OCI-LY1 (cell line): Measurements from ENCODE around the gene SHC4.

Experiments
- H2AFZ ChIP-seq: fragments of 200-600 bp; sonication (generic), shearing (Covaris generic); 2 replicates; pipeline ENCODE4 v1.6.0; 2014; ENCODE audit warnings: antibody characterized with exemption, mild to moderate bottlenecking, low read length
- H3F3A ChIP-seq: fragments of 200-600 bp; sonication (generic), shearing (Covaris generic); 2 replicates; pipeline ENCODE4 v1.6.0; 2014; ENCODE audit warnings: mild to moderate bottlenecking, antibody characterized with exemption, low read length, moderate library complexity; ENCODE audit not compliant: insufficient read depth
- H3K27ac ChIP-seq: fragments of 200-600 bp; sonication (generic); 2 replicates; pipeline ENCODE4 v1.5.1; 2014; ENCODE audit warnings: low read length, mixed run types, mild to moderate bottlenecking, low read depth; ENCODE audit not compliant: poor library complexity, severe bottlenecking
- H3K27me3 ChIP-seq: fragments of 200-600 bp; sonication (generic); 2 replicates; pipeline ENCODE4 v1.6.0; 2014; ENCODE audit warnings: antibody characterized with exemption, mild to moderate bottlenecking, low read length, moderate library complexity; ENCODE audit not compliant: insufficient read depth
- H3K36me3 ChIP-seq: fragments of 200-600 bp; sonication (generic); 2 replicates; pipeline ENCODE4 v1.6.1; 2014; ENCODE audit warnings: mild to moderate bottlenecking, antibody characterized with exemption, low read length, moderate library complexity, mixed read lengths; ENCODE audit not compliant: insufficient read depth
- H3K4me1 ChIP-seq: fragments of 200-600 bp; sonication (generic); 2 replicates; pipeline ENCODE4 v1.5.1; 2014; ENCODE audit warnings: mild to moderate bottlenecking, low read length, moderate library complexity; ENCODE audit not compliant: insufficient read depth, severe bottlenecking
- H3K4me2 ChIP-seq: fragments of 200-600 bp; sonication (generic), shearing (Covaris generic); 2 replicates; pipeline ENCODE4 v1.6.1; 2014; ENCODE audit warnings: low read length
- H3K4me3 ChIP-seq: fragments of 200-600 bp; sonication (generic); 2 replicates; pipeline ENCODE4 v1.5.1; 2014; ENCODE audit warnings: low read length, low read depth, mild to moderate bottlenecking, mixed read lengths; ENCODE audit not compliant: poor library complexity, severe bottlenecking
- H3K79me2 ChIP-seq: fragments of 200-600 bp; shearing (Covaris generic); 2 replicates; pipeline ENCODE4 v1.6.1; 2016; ENCODE audit warnings: mixed run types, low read length, mixed read lengths; ENCODE audit not compliant: insufficient read depth
- H3K9ac ChIP-seq: fragments of 200-600 bp; sonication (generic), shearing (Covaris generic); 2 replicates; pipeline ENCODE4 v1.6.1; 2014; ENCODE audit warnings: mild to moderate bottlenecking, low read length, mixed read lengths
- H3K9me2 ChIP-seq: fragments of 200-600 bp; sonication (generic), shearing (Covaris generic); 2 replicates; pipeline ENCODE4 v1.6.1; 2014; ENCODE audit warnings: low read depth, mild to moderate bottlenecking, low read length, mixed read lengths
- H3K9me3 ChIP-seq: fragments of 200-600 bp; shearing (Covaris generic); 2 replicates; pipeline ENCODE4 v1.6.1; 2014; ENCODE audit warnings: low read length, mixed read lengths
- H4K20me1 ChIP-seq: fragments of 200-600 bp; sonication (generic), shearing (Covaris generic); 2 replicates; pipeline ENCODE4 v1.6.0; 2016; ENCODE audit warnings: mild to moderate bottlenecking, low read length; ENCODE audit not compliant: insufficient read depth
- EZH2 ChIP-seq: fragments of 200-600 bp; sonication (generic), shearing (Covaris generic); IDR thresholded peaks from 2 replicates; pipeline ENCODE4 v1.8.0; 2017; ENCODE audit warnings: borderline replicate concordance, mixed run types, mild to moderate bottlenecking, antibody characterized with exemption, low read length, moderate library complexity, mixed read lengths
- TF ChIP-seq, protein P1 (sequence below): fragments of 200-600 bp; sonication (generic), shearing (Covaris generic); IDR thresholded peaks from 2 replicates; pipeline ENCODE4 v1.5.1; 2017; ENCODE audit warnings: mild to moderate bottlenecking, antibody characterized with exemption, low read length, moderate library complexity, mixed read lengths

Gene SHC4

DNA sequence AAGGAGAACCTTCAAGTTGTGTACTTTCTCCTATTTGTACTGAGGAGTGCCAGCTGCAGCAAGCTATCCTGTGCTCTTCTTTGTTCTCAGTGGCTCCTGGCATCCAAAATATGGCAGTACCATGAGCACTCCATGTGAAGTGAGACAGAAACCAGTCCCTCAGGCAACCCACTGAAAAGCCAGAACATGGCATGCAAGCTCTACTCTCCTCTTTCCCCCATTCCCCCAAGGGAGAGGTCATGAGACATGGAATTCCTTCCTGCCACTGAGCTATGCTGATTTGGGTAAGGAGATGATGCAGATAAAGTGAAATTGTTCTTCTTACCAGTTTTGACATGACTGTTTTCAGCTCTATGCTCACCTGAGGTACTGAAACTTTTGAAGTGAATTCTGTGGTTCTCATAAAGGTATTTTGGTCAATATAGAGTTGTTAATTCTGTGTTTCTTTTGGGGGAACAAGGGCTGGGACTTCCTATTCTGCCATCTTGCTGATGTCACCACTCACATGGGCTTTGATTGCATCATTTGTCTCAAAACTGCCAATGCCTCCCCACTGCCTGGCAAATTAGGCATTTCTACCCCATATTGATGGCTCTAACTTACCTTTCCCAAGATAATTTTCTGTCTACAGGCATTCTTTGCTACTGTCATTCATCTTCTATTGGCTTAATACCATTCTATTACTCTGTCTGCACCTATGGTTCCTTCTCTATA is 130.0 kb downstream of the SHC4 start:
- TF ChIP-seq, protein P1, sequence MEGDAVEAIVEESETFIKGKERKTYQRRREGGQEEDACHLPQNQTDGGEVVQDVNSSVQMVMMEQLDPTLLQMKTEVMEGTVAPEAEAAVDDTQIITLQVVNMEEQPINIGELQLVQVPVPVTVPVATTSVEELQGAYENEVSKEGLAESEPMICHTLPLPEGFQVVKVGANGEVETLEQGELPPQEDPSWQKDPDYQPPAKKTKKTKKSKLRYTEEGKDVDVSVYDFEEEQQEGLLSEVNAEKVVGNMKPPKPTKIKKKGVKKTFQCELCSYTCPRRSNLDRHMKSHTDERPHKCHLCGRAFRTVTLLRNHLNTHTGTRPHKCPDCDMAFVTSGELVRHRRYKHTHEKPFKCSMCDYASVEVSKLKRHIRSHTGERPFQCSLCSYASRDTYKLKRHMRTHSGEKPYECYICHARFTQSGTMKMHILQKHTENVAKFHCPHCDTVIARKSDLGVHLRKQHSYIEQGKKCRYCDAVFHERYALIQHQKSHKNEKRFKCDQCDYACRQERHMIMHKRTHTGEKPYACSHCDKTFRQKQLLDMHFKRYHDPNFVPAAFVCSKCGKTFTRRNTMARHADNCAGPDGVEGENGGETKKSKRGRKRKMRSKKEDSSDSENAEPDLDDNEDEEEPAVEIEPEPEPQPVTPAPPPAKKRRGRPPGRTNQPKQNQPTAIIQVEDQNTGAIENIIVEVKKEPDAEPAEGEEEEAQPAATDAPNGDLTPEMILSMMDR = no peak
- no peak for TF ChIP-seq EZH2
- no peak overlapping the region for H3K4me3 ChIP-seq
- no peak overlapping the region for H3K27ac ChIP-seq
- no peaks in the 10 kb centered on the region for H3K79me2 ChIP-seq
- H3K9me2 ChIP-seq = no peaks in the 10 kb centered on the region
- no peak overlapping the region for H3K4me2 ChIP-seq
- no peak overlapping the region for H3K9ac ChIP-seq
- H3K27me3 ChIP-seq = no peaks in the 10 kb centered on the region
- H3K36me3 ChIP-seq = no peaks in the 10 kb centered on the region
- H3K9me3 ChIP-seq = no peaks in the 10 kb centered on the region
- no peaks in the 10 kb centered on the region for H3K4me1 ChIP-seq
- H4K20me1 ChIP-seq = no peaks in the 10 kb centered on the region
- no peak overlapping the region for H2AFZ ChIP-seq
- H3F3A ChIP-seq = no peaks in the 10 kb centered on the region

DNA sequence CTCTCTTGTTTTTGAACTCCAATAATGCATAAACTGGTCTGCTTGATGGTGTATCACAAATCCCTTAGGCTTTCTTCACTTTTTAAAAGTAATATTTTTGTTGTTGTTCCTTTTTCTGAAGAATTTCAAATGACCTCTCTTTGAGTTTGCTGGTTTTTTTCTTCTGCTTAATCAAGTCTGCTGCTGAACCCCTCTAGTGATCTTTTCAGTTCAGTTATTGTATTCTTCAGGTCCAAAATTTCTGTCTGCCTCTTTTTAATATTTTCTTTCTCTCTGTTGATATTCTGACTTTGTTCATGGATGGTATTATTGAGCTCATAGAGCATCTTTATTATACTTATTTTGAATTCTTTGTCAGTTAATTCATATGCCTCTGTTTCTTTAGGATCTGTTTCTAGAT is 131.1 kb downstream of the SHC4 start:
- no peaks in the 10 kb centered on the region for H3K9me3 ChIP-seq
- H3K9ac ChIP-seq = no peak overlapping the region
- no peaks in the 10 kb centered on the region for H4K20me1 ChIP-seq
- H3K27ac ChIP-seq = no peak overlapping the region
- H3K79me2 ChIP-seq = no peaks in the 10 kb centered on the region
- H3K9me2 ChIP-seq = no peaks in the 10 kb centered on the region
- TF ChIP-seq, protein P1 = no peak
- no peak for TF ChIP-seq EZH2
- no peaks in the 10 kb centered on the region for H3K27me3 ChIP-seq
- no peaks in the 10 kb centered on the region for H3F3A ChIP-seq
- H3K36me3 ChIP-seq = no peaks in the 10 kb centered on the region
- H2AFZ ChIP-seq = no peak overlapping the region
- no peak overlapping the region for H3K4me3 ChIP-seq
- no peak overlapping the region for H3K4me2 ChIP-seq
- H3K4me1 ChIP-seq = no peaks in the 10 kb centered on the region

DNA sequence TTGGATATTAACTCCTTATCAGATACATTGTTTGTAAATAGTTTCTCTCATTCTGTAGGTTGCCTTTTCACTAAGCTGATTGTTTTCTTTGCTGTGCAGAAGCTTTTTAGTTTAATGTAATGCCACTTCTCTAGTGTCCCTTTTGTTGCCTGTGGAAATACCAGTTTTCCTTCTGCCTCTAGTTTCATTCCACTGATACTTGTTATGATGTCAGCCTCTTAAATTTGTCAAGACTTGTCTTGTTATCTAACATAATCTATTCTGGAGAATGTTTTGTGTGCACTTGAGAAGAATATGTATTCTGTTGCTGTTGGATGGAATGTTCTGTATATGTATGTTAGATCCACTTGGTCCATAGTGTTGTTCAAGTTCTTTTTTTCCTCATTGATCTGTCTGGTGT is 134.8 kb downstream of the SHC4 start:
- no peak overlapping the region for H3K9ac ChIP-seq
- no peaks in the 10 kb centered on the region for H3K27me3 ChIP-seq
- no peaks in the 10 kb centered on the region for H3K36me3 ChIP-seq
- no peaks in the 10 kb centered on the region for H3K9me3 ChIP-seq
- no peak overlapping the region for H3K27ac ChIP-seq
- H3K4me3 ChIP-seq = no peak overlapping the region
- H3F3A ChIP-seq = no peaks in the 10 kb centered on the region
- TF ChIP-seq, protein P1 = no peak
- no peak overlapping the region for H3K4me2 ChIP-seq
- no peaks in the 10 kb centered on the region for H3K9me2 ChIP-seq
- no peaks in the 10 kb centered on the region for H3K79me2 ChIP-seq
- H2AFZ ChIP-seq = no peak overlapping the region
- H4K20me1 ChIP-seq = no peaks in the 10 kb centered on the region
- H3K4me1 ChIP-seq = no peaks in the 10 kb centered on the region
